GM18519 (cell line): Measurements from ENCODE around the gene MOCS1.

Experiments
- ATAC-seq: cut with Tn5 transposase; IDR thresholded peaks from one replicate; pipeline ENCODE4 v1.9.1; 2021; ENCODE audit warnings: mild to moderate bottlenecking, moderate library complexity; ENCODE audit not compliant: unreplicated experiment, low FRiP score

Gene MOCS1

DNA sequence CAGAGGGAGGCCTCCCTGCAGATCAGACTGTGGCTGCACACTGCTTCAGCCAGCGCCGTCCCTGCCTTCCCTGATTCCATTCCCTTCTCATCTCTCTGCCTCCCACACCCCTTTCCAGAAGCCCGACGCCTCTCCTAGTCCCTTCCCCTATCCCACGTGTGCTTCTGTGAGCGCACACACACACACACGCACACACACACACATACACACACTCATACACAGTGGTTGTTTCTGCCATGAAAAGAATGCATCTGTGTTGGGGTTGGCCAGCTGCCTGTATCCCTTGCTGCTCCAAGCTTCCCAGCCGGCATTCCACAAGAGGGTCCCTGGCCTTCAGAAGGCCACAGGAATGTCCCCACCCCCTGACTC lies 51.7 kb downstream of the MOCS1 start:
- ATAC-seq, result no peak

- no peak for ATAC-seq
Measured at GRCh38 chr6:39881851-39882530, 52.3 kb downstream of the MOCS1 start.

GRCh38 chr6:39880594-39880993 lies 53.7 kb downstream of the MOCS1 start:
- no peak for ATAC-seq

DNA sequence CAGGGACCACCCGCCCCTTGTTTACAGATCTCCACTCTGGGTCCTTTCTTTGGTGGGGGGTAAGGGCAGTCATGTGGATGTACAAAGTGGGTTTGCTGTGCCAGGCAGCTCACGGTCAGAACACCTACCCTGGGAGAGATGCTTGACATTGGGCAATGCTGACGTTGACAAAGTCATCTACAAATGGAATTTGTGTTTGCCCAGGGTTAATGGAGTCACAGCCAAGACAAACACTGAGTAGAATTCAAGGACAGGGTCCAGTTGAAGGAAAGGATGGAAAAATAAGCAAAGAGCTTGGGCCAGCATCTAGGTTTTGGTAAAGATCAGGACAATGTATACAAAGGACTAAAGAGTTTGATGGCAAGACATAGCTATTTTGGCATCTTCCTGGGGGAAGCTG lies 54.7 kb downstream of the MOCS1 start:
- no peak for ATAC-seq

DNA sequence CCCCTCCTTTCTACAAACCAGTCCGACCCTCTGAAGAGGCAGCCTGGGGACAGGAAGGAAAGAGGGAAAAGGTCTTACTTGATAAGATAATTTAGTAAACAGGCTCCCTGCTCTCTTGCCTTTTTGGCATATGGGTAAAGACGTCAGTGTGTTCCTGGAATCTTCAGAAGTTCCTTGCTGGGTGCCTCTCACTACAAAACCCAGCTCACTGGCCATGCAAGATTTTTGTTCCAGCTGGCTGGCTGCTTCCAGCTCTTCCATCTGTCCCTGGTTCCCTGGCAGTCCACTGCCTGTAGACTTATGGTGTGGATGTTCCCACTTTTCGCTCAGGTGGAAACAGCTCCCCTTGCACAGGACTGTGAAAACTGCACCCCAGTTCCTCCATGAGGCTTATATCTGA lies 57.4 kb downstream of the MOCS1 start:
- no peak for ATAC-seq

DNA sequence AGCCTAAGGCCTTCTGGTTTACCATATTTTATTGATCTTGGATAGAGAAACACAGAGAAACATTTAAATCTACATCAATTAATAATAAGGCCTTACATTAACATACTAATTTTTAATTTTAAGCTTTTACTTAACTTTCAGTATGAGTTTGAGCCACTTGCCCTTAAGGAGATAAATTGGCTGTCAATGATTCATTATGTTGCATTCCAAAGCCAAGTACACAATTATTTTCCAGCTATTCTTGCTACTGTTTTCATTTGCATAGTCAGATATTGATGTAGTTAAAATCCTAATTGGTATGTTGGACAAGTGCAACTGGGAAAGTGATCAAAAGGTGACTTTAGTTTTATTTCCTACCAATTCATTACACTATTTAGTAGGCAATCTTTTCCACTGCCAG lies 58.2 kb downstream of the MOCS1 start:
- ATAC-seq, result no peak

DNA sequence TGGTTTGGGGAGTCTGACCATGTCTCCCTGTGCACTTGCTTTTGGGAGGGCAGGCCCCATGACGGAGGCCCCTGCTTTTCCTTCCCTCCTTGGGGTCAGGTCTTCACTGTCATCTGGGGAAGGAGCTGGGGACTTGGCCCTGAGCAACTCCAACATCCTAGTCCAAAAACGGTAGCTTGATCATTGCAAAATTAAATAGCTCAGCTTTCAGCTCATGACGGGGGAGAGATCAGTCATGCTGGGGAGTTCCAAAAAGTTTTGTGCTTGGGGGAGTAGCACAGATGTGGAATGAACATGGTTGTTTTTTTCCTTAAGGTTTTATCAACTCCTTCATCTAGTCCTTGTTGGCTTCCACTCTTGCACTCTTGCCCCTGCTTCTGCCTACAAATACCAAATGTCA lies 60.8 kb downstream of the MOCS1 start:
- ATAC-seq, result no peak

DNA sequence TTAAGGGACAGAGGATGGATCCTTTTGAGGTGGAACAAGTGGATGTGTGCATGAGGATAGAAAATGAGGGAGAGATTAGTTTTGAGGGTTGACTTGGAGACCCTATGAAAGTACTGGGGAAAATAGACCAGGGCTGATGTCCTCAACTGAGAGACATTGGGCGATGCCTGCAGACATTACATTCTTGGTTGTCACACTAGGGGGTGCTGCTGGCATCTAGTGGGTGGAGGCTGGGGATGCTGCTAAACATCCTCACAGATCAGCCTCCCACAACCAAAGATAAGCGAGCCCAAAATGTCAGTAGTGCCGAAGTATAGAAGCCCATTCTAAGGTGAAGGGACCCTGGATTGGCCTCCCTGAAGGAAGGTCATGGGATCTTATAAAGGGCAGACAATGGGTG lies 63.3 kb downstream of the MOCS1 start:
- ATAC-seq, result no peak

GRCh38 chr6:39867592-39867991 lies 66.7 kb downstream of the MOCS1 start:
- no peak for ATAC-seq

- ATAC-seq, result no peak
Measured at GRCh38 chr6:39865011-39865888, 69.0 kb downstream of the MOCS1 start.

DNA sequence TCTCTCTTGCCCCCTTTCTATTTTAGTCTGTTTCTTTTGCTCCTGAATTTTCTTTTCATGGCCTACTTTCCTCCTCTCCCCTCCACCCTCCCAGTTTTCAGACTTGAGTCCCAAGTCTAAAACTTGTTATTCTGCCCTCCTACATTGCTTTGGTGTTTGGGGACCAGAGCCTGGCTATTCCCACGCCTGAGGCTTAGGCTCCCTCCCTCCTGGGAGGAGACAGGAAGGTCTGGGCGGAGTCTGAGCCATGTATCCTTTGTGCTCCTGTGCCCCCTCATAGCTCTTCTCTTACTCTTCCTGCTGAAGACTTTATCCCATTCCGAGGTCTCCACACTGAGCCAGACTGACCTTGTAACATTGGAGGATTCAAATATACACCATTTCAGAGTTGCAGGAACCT lies 72.6 kb downstream of the MOCS1 start:
- ATAC-seq, result no peak

GRCh38 chr6:39859025-39859424 lies 75.2 kb downstream of the MOCS1 start:
- no peak for ATAC-seq

DNA sequence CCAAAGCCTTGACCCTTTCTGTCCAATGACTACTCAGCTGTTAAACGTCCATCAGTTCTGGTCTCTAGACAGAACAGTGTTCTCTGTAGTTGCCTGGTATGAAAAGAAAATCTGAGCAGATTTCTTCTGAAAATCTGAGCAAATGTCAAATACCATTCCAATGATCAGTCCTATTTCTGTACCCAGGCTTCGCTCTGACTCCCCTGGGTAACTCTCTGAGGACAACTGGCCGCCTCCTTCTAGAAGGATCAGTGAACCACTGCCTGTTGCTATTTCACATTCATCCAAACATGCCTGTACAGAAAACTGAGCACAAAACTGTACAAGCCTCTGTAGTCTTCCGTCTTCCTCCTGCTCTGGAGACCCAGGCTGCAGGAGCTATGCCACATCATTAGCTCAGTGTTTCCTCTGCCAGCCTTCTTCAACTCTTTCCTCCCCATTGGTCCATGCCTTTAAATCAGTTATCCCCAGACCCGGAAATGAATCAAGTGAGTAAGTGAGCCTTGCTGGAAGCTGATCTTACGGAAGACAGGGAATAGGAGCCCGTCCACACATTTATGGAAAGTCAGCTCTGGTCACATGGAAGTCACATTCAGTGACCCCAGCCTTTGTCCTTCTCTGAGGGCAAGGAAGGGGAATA lies 78.8 kb downstream of the MOCS1 start:
- ATAC-seq, result no peak
